HG02678 (cell line): ENCODE measurements around the gene CTCFL.

ENCODE experiments used
- ATAC-seq: cut with Tn5 transposase; IDR thresholded peaks from one replicate; pipeline ENCODE4 v1.9.1; 2021; ENCODE audit warnings: mild to moderate bottlenecking, moderate library complexity; ENCODE audit not compliant: unreplicated experiment

The CTCFL gene

GRCh38 chr20:57560554-57561355 lies 35.8 kb upstream of the CTCFL start, which contains the start of gene PCK1:
Gene PCK1, plus strand, starts transcription at chr20:57561110. Its CDS starts 302 bp downstream, at chr20:57561412.
- no peak for ATAC-seq

- ATAC-seq: no peak
Measured at GRCh38 chr20:57559658-57560553, 35.0 kb upstream of the CTCFL start.

- ATAC-seq: no peak
Measured at GRCh38 chr20:57559289-57559634, 34.3 kb upstream of the CTCFL start.

DNA sequence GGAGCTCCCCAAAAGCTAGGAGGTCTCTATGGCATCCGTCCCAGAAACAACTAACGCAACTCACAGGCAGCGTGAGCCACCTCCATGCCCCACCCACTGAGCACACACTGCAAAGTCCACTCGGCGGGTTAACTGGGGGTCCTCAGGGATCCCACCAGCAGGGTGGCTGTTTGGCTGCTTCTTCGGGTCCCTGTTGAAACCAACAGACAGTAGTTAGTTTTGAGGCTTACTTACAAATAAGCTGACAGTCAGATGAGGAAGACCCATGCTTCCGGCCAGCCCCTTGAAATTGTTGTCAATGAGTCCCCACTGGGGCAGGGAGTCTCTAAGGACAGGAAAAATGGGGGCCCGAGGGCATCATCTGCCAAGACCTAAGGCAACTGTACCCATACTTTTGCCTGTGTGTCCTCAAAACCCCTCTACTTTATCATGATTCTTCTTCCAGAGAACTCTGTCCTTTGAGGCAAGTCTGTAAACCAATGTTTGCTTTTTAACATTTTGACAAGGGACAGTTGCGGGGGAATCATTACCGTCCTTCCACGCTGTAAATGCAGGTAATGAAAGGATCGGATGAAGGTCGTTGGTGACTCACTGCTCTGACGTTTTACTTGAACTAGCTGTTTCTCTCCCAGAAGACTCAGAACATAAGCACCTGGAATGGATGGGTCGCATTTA lies 33.8 kb upstream of the CTCFL start:
- ATAC-seq: no peak

GRCh38 chr20:57557926-57558613 lies 33.1 kb upstream of the CTCFL start:
- ATAC-seq: no peak

DNA sequence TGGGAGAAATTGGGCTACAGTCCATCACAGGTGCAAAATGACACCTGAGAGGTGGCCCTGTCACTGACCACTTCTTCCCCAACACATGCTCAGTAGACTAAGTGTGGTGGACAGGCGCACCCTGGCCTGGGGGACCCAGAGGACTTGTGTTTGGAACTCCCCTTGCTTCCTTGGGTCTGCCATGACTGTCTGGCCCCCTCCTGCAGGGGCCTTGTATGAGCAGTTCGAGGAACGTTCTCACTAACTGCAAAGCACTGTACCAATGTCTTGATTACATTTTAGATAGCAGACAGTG lies 32.0 kb upstream of the CTCFL start:
- no peak for ATAC-seq

DNA sequence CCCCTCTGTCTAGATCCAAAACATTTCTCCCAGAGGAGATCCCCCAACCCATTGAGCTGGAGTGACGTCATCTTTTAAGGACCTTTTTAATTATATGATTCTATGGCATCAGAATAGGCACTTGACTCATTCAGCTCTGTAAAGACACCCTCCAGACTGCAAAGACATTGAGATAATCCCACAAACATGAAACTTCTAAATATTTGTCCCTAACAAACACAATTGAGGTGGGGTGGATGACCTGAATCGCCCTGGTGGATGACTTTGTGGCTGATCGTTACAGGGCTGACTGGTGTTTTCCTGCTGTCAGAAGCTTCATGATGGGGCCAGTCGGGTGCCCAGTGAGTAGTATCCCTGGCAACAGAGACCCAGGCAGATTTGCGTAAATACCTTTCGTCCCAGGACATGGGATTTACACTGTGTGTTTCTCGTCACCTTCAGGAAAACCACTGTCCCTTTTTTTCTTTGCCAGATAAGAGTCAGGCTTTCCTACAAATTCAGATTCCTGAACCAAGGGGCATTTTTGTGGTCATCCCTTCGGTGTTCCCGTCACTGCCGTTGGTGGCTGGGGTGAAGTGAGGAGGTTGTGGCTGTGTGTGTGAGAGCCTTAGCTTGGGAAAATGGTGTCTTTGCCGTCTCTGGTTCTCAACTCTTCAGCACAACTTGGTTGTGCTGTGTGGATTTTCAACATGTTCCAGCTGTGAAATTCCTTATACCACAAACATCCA lies 30.7 kb upstream of the CTCFL start:
- no peak for ATAC-seq

GRCh38 chr20:57553376-57554018 lies 28.6 kb upstream of the CTCFL start:
- ATAC-seq: no peak

DNA sequence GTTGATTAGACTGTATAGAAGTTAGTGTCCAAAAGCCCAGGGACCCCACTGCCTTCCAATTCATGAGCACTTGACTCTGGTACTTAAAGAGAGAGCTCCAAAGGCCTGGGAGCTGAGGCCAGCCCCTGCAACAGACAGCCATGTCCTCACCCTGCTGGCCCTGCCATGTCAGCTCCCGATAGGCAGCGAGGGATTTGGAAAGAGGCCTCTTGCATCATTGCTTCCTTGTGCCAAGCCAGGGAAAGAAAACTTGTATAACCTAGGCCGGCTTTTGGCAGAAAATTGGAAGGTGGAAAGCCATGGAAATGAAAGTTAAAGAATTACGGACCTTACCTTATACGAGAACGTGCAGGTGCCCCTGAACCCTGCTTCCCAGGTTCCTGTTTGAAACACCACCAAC lies 27.5 kb upstream of the CTCFL start:
- ATAC-seq: no peak

GRCh38 chr20:57548177-57549058 lies 23.5 kb upstream of the CTCFL start:
- no peak for ATAC-seq

DNA sequence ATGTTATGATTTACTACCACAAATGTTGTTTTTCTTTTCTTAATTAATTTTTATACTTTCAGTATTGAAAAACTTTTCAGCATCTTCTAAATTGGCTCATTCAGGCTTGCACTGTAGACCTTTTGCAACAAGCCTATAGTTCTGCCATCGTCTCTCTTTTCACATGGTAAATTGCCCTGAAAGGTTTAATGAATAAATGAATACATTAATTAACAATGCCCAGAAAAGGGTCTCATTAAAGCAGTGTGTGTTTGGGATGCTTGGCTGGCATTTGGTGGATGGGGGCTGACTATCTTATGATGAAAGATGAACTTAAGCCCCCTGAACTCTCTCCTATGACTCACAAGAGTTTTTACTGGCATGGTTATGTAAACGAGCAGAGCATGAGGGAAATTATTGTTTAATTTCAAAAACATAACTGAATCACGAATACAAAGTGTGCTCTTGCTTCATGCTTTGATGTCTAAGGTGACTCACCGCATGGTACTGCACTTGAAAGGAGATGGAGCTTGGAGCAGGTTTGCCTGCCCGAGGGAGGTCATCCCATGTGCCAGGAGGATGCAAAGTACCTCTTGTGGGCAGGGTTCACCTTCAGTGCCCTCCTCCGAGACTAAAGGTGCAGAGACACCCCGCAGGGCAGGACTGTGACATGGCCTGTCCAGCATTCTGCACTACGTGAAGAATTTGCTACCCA lies 22.2 kb upstream of the CTCFL start:
- no peak for ATAC-seq

- no peak for ATAC-seq
Measured at GRCh38 chr20:57545927-57546662, 21.2 kb upstream of the CTCFL start.

GRCh38 chr20:57544838-57545564 lies 20.1 kb upstream of the CTCFL start:
- no peak for ATAC-seq

- no peak for ATAC-seq
Measured at GRCh38 chr20:57543754-57544153, 18.8 kb upstream of the CTCFL start.

DNA sequence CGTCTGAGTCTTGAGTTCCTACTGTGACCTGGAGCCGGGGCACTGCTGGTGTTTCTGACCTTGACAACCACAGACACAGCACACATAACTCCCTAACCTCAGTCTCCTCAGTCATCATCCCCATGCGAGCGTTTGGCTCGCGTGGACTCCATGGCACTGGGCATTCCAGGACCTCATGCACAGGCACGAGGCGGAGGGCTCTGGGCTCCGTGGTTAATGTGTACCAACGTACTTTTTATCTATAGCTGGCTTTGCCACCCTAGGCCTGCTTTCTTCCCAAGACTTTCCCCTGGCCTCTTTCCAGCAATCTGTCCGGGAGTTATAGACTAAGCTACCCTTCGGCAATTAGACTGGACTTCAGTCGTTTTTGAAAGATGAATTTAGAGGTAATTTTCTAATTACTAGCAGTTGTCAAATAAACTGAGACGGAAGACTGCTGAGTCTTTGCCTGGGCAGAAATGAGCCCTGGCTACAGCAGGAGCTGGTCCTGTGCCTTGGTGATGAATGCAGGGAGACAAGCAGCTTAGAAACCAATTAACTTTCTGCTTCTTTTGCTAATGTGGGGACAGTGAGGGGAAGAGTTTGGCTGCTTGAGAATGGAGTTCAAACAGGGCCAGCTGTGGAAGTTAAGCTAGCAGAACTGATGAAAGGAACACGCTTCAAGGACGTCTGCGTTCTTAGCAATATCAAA lies 16.1 kb upstream of the CTCFL start:
- no peak for ATAC-seq

- no peak for ATAC-seq
Measured at GRCh38 chr20:57539889-57540288, 14.9 kb upstream of the CTCFL start.
